H1 (cell line): ENCODE data around the gene RTN4RL2. TPM values are rescaled to one million over a fixed set of nuclear protein-coding genes. Genes with fewer than 3 reads are reported as not detected.

ENCODE experiments used
- CHD1 ChIP-seq: IDR thresholded peaks from 2 replicates; pipeline ENCODE4 v1.6.1; 2012; ENCODE audit warnings: low read depth, low read length, improper control_type of control experiment
- FOSL1 ChIP-seq: IDR thresholded peaks from 2 replicates; pipeline ENCODE4 v1.6.1; 2011; ENCODE audit warnings: mild to moderate bottlenecking, low read depth, low read length, moderate library complexity; ENCODE audit not compliant: insufficient read depth
- NANOG ChIP-seq: IDR thresholded peaks from 2 replicates; pipeline ENCODE4 v1.6.1; 2011; ENCODE audit warnings: low read length, low read depth, mild to moderate bottlenecking, inconsistent platforms; ENCODE audit not compliant: insufficient read depth, poor library complexity, severe bottlenecking
- RNF2 ChIP-seq: fragments of 200-900, 300-1000 bp; sonication (generic); IDR thresholded peaks from 2 replicates; pipeline ENCODE4 v1.7.1; 2016; ENCODE audit warnings: borderline replicate concordance, low read depth, mild to moderate bottlenecking, antibody characterized with exemption, low read length; ENCODE audit not compliant: poor library complexity, severe bottlenecking; ENCODE audit errors: missing control alignments
- TAF7 ChIP-seq: optimal IDR thresholded peaks from 2 replicates; pipeline ENCODE3; 2011; ENCODE audit warnings: low read depth, mild to moderate bottlenecking, inconsistent platforms, low read length, moderate library complexity, borderline replicate concordance
- USF2 ChIP-seq: IDR thresholded peaks from 2 replicates; pipeline ENCODE4 v1.6.1; 2011; ENCODE audit warnings: low read length, improper control_type of control experiment
- ZNF274 ChIP-seq: IDR thresholded peaks from 2 replicates; pipeline ENCODE4 v1.7.0; 2012; ENCODE audit warnings: low read length, borderline replicate concordance; ENCODE audit errors: extremely low read depth
- polyA plus RNA-seq, 7 experiments: library from polyadenylated mRNA; depleted of rRNA in 3 of 7; stranded (reverse) in 5 of 7; unstranded in 2 of 7; fragments of >200 nt in 5 of 7; fragments of 200-250 nt in 2 of 7; gene quantifications; 1 replicate in 5 of 7; 2 replicates in 1 of 7; 4 replicates in 1 of 7; pipeline versions ENCODE4 v1.2.1 to v1.2.3, GENCODE V29; 2011 to 2013; ENCODE audit warnings: missing spikeins in 2 of 7, mixed read lengths in 2 of 7
- total RNA-seq: library from RNA; stranded (reverse); fragmentation: NEBNext Ultra II Directional; extraction: Animal tissue kit (Norgen Biotek cat#: 25700); gene quantifications from 2 replicates; pipeline ENCODE4 v1.2.1, GENCODE V29; 2021

RTN4RL2 gene
- total and polyA plus RNA-seq, 2 of the 8 experiments (the other 6 are each of a cell fraction or from before 2014, with no cell fraction given), result 11.4 to 23.7 TPM

- TF ChIP-seq ZNF274 (no peak), NANOG (no peak), CHD1 (no peak), FOSL1 (no peak), RNF2 (no peak), USF2 (no peak), TAF7 (no peak)
Observed at GRCh38 chr11:57504511-57504910, 44.2 kb downstream of the RTN4RL2 start (continued).
